B cell (primary cell): ENCODE results near the gene TSPAN18.

Experiments used
- EZH2 ChIP-seq: IDR thresholded peaks from 2 replicates; pipeline ENCODE4 v1.6.1; 2012; ENCODE audit warnings: borderline replicate concordance, low read depth, mild to moderate bottlenecking, moderate library complexity, low read length; ENCODE audit not compliant: insufficient read depth, poor library complexity, severe bottlenecking
- TF ChIP-seq, protein P1 (sequence below): fragments of 200-600 bp; IDR thresholded peaks from one replicate; pipeline ENCODE4 v1.8.0; 2022; ENCODE audit warnings: antibody characterized with exemption, mild to moderate bottlenecking

DNA sequence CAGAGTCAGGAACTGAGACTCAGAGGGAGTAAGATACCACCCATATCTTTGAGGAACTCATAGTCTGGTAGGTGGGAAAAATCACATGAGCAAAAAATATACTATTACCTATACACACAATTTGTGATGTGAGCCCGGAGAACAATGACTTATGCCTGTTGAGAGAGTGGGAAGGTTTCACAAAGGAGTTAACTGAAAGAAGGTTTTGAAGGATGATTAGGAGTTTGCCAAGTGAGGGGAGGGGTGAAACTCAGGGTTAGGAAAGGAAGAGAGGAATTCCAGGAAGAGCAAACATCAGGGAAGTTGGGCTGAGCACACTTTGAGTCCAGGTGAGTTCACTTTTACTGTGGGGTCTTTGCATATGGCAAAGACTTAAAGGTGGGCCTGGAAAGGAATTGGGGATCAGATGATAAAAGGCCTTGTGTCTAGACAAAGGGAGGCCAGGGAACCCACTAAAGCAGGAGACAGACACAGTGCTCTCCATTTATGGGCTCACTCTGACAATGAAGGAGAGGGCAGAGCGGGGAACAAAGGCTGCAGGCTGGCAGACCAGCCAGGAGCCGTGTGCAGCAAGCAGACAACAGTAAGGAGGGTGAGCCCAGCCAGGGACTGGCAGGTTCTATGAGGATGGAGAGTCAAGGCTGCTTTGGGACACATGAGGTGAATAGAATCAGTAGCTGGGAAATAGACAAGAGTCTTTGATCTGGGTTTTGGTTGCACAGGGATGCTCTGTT, 33.1 kb downstream of the TSPAN18 start:
- TF ChIP-seq, protein P1, sequence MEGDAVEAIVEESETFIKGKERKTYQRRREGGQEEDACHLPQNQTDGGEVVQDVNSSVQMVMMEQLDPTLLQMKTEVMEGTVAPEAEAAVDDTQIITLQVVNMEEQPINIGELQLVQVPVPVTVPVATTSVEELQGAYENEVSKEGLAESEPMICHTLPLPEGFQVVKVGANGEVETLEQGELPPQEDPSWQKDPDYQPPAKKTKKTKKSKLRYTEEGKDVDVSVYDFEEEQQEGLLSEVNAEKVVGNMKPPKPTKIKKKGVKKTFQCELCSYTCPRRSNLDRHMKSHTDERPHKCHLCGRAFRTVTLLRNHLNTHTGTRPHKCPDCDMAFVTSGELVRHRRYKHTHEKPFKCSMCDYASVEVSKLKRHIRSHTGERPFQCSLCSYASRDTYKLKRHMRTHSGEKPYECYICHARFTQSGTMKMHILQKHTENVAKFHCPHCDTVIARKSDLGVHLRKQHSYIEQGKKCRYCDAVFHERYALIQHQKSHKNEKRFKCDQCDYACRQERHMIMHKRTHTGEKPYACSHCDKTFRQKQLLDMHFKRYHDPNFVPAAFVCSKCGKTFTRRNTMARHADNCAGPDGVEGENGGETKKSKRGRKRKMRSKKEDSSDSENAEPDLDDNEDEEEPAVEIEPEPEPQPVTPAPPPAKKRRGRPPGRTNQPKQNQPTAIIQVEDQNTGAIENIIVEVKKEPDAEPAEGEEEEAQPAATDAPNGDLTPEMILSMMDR: no peak
- no peak for TF ChIP-seq EZH2
